Right ventricle myocardium inferior (tissue), 1 donor: ENCODE measurements around the gene SORBS1. TPM values are rescaled to one million over a fixed set of nuclear protein-coding genes. Genes with fewer than 3 reads are reported as not detected.

ENCODE experiments used
- ATAC-seq: fragments of 200-7000 bp; cut with Tn5 transposase; one replicate; pipeline ENCODE4 v1.9.1; 2020; ENCODE audit warnings: mild to moderate bottlenecking, moderate library complexity
- DNase-seq: peaks from one replicate; pipeline ENCODE4 v3.0.0; 2021; ENCODE audit errors: missing footprints
- intact Hi-C: fragments of 100-400 bp; cut with DNase I; formaldehyde crosslinking; loops from one replicate; pipeline ENCODE4 v1.11.0; 2022
- total RNA-seq: library from RNA; stranded (reverse); fragmentation: NEBNext Ultra II Directional; extraction: Animal tissue kit (Norgen Biotek cat#: 25700); gene quantifications from one replicate; pipeline ENCODE4 v1.2.1, GENCODE V29; 2021
- donor health status: DM: no; HTN: yes; CAD: no; lungs with severe emphysema.

SORBS1 gene
- total RNA-seq, 1 donor from 2014 or later: 666 TPM

DNA sequence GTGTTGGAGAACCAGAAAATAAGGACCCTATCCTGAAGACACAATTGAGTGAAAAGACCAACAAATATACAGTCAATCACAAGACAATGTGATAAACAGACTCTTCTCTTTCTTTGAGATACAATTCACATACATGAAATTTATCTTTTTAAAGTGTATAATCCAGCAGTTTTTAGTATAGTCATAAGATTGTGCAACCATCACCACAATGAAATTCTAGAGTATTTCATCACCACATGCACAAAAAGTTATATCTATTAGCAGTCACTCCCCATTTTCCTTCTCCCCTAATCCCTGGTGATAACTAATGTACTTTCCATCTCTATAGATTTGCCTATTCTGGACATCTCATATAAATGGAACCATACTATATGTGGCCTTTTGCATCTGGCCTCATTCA, 8.2 kb upstream of the SORBS1 start:
- DNase-seq (no peak), ATAC-seq (no peak)
- intact Hi-C loops: no loop called here

DNA sequence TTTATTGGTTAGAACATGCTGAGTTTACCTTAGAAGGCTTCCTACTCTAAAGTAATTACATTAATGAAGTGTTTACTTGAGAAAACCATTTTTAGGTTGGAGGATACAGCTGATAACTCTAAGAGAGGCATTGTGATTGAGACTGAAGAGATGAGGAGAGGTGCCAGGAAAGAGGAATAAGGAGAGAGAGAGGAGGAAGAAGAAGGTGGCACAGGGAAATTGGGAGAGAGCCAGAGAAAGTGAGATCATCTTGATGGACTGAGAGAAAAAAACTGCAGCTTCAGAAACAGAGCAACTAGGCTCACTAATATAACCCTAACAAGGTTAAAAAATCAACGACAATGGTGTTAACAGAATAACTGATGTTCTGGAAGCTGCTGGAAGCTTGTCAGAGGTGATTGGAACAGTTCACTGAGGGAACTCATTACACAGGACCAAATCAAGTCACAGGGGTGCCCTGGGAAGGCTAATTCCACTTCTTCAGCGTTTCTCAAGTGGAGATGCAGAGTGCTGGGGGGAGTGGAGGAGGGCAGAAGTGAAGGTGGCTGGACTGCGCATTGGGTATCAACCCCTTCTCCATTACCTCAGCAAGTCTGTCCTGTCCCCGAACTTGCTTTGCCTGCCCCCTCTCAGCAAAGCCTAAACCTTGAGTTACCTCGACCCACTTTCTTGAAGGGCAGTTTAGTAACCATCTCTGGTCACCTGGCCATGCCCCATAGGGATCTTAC, 6.9 kb upstream of the SORBS1 start:
- DNase-seq (no peak), ATAC-seq (no peak)
- intact Hi-C loops: no loop called here

DNA sequence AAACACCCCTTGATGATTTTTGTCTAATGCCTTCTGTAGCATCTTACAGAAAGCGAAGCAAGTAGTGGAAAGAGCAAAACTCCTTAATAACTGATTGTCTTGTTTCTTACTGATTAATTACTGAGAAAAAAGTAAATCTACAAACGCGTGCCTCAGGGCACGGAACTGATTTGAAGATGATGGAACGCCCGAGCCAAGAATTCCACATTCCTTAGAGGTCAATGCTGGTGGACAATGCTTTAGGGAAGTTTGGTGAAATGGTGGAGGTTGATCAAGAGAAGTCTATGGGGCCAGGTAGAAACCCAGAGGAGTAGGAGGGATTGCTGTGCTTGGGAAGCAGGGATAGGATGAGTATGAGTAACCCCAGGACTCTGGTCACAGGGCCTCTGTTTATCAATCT, 5.0 kb upstream of the SORBS1 start:
- intact Hi-C loops: no loop called here
- no peak for DNase-seq

DNA sequence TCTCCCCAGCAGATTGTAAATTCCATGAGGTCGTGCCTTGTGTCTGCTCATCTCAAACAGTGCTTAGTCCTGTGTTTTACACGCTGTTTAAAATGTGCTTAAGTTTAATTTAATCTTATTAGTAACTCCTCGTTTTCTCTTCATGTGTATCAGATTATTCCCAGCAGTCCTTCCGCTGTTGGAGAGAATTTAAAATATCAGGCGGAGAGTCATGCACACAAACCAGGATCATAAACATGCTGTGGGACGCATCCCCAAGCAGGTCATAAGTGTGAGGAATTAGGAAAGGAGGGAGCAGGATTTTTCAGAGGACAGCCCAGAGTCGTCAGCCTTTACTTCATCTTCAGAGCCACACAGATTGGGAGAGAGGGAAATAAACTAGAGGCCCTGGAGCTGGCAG, 4.2 kb upstream of the SORBS1 start:
- intact Hi-C loops: no loop called here
- no peak for DNase-seq
- no peak for ATAC-seq

More for the DNA sequence above, 5.0 kb upstream of the SORBS1 start:
- no peak for ATAC-seq

DNA sequence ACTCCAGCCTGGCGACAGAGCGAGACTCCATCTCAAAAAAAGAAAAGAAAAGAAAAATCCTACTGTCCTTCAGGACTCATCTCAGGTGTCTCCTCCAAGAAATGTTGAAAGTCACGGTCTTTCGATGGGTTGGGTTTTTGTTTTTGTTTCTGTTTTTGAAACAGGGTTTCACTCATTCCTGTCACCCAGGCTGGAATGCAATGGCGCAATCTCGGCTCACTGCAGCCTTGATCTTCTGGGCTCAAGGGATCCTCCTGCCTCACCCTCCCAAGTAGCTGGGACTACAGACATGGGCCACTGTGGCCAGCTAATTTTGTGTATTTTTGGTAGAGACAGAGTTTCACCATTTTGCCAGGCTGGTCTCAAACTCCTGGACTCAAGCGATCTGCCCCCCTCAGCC, 3.1 kb upstream of the SORBS1 start:
- intact Hi-C loops: loop anchor here (5.0 kb wide), 1 partner anchor 38 kb away; no protein-coding TSS in a partner anchor
- ATAC-seq (no peak), DNase-seq (no peak)

DNA sequence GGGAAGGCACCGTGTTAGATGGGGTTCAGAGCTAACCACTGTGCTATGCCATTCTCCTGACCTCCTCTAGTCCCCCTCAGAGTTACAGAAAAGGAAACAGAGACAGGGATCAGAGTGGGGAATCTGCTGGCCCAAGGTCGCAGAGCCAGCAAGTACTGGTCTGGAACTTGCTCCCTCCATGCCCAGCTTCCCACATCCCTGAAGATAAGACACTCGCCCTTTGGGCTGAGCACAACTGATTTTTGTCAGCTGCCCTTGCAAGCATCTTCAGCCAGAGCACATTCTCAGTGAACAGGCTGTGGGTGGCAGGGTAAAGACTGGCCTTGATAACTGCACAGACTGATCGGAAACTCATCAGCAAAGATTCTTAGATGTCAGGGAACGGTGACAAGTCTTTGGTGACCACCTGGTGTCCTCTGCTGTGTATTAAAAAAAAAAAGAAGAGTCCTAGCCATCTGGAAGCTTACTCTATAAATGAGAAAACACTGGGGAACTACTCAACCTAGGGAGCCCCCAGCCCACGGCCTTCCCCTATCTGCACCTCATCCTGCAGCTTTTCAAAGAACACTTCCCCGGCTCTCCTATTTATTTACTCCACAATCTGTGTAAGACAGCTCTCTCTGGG, 1.3 kb upstream of the SORBS1 start:
- DNase-seq (no peak), ATAC-seq (no peak)
- intact Hi-C loops: loop anchor here (5.0 kb wide), 1 partner anchor 40 kb away; no protein-coding TSS in a partner anchor

DNA sequence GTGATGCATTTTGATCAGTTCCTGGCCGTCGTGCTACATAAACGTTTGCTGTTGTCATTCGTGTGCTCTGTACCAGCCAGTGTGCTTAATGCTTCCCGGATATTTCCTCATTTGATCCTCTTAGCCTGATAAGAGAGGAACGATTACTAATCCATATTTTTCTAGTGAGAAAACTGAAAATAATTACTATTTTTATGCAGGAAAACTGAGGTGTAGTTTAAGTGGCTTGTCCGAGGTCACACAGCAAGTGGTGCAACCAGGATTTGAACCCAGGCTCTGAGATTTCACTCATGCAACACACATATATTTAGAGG, 650 bp upstream of the SORBS1 start:
- DNase-seq (no peak), ATAC-seq (no peak)
- intact Hi-C loops: loop anchor here (2.0 to 5.0 kb wide), 3 partner anchors 40 to 131 kb away; no protein-coding TSS in a partner anchor

DNA sequence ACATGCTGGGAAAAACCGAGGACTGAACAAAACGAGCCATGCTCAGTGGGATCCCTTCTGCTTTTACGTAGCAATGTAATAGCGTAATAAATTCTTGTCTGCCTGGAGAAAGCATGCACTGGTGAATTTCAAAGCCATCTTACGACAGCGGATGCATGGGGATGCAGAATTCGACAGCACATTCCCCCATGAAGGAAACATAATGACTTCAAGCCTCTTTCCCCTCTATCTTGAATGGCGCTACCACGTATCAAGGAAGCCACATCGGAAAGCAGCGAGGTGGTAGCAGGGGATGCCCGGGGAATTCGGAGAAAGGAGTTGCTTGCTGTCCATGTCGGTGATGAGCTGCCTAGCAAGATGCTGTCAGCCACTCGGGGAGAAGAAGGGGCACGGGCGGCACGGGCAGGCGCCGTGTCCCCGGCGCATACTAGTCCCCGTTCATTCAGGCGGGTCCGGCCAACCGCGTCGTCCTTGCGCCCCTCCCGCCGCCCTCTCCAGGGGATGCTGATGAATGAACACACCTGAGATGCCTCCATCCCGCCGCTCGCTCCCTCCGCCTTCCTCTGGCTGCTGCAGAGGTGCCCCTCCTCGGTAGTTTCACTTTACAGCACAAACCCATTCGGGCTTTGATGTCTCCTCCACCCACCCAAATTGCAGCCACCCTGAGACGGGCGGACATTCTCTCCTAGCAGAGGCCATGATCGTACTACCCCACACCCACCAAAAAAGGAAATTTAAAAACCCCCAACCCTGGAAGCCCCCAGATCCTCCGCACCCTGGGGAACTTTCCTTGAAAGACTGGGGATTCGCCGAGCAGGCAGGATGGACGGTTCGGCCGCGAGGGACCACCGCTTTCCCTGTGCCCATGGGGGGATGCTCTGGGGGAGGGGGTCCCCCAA, 644 bp downstream of the SORBS1 start:
- ATAC-seq (no peak), DNase-seq (no peak)
- intact Hi-C loops: loop anchor here (2.0 to 5.0 kb wide), 3 partner anchors 42 to 130 kb away; no protein-coding TSS in a partner anchor

DNA sequence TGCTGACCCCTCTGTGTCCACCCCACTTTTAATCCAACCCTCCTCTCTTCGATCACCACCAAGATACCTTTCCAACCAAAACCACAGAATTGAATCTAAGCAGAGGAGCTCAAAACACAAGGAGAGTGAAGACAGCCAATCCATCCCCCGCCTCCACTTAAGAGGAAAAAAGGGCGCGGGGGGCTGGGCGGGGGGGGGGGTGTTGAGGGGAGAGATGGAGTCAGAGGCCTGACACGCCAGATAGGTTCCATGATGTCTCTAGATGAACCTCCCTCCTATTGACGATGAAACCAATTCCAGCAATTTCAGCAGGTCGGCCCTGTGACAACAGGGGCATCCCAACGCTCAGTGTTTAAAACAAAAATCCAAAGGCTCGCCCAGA, 1.3 kb downstream of the SORBS1 start:
- intact Hi-C loops: loop anchor here (2.0 to 5.0 kb wide), 4 partner anchors 42 to 129 kb away; no protein-coding TSS in a partner anchor
- ATAC-seq: no peak
- no peak for DNase-seq

DNA sequence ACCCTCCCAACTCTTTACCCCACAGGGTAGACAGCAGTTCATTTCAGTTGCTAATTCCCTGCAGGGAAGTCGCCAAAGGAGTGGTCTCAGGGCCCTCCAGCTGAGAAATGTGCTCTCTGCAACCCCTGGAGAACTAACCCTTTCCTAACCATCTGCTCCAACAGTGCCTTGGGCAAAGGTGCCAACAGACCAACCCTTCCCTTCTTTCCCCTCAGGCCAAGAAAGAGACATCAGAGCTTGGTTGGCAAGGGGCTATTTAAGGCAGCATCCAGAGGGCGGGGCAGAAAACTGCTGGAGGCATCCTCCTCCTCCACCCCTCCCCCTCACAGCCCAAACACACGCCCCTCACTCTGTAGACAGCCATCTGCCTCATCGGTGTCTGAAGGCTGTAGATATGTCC, 1.7 kb downstream of the SORBS1 start:
- ATAC-seq (no peak), DNase-seq (no peak)
- intact Hi-C loops: loop anchor here (5.0 kb wide), 1 partner anchor 42 kb away; no protein-coding TSS in a partner anchor

DNA sequence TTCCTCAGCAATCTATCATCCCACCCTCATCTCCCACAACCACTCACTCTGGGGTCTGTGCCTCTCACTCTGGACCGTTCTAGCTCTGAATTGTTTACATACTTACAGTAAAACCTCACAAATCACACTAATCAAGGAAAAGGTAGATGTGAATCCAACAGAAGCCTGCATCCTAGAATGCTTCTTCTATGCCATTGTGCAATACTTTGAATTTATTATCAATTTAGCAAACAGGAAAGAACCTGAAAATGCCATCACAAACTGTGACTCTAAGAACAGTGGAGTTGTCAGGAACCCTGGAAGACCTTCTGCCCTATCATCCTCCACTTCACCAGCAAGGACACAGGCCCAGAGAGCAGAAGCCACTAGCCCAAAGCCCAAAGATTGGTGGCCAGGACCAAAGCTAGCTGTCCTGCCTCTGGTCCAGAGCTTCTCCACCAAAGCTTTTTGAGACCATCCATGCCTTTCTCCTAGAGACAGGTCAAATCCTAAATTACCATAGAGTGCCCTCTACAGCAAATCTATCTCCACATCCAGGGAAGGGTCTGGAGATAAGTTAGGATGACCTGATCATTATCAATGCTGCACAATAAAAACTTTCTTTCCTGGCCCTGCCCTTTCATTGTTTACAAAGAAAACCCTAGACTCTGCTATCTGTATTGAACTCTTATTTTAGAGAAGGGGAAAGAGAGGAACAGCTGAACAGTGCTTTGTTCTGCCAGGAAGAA, 2.4 kb downstream of the SORBS1 start:
- DNase-seq: no peak
- no peak for ATAC-seq
- intact Hi-C loops: loop anchor here (5.0 kb wide), 1 partner anchor 41 kb away; no protein-coding TSS in a partner anchor

DNA sequence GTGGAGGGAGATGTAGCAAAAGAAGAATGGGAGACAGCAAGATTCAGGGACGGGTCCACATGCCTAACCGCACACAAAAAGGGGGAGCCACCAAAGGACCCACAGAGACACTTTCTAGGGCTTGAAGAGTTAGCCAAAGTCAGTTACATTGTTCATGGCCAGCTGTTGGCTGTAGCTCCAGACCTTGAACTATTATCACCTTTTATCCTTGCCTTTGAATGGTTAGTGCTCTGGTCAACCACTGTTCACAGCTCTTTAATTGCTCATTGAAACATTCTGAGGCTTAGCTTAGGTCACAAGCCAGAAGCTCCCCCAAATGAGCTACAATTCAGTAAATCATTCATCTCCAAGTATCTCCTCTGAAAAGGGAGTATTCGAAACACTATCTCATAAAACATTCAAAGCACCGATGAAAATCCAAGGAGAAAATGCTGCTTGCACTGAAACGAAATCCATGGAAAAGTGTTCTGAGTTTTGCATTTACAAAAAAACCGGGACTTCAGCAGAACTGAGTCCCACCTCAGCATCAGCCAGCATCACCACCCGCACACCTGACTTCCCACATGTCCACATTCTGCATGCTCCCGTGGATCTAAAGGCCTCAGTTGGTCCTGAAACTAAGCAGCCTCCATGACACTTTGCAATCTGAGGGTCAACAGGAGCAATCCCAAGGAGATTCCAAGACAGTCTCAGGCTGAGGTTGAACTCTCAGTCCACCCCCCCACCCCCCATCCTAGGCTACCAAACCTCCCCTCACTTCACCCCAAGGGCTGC, 4.0 kb downstream of the SORBS1 start:
- intact Hi-C loops: loop anchor here (5.0 kb wide), 1 partner anchor 40 kb away; no protein-coding TSS in a partner anchor
- ATAC-seq (no peak), DNase-seq (no peak)

DNA sequence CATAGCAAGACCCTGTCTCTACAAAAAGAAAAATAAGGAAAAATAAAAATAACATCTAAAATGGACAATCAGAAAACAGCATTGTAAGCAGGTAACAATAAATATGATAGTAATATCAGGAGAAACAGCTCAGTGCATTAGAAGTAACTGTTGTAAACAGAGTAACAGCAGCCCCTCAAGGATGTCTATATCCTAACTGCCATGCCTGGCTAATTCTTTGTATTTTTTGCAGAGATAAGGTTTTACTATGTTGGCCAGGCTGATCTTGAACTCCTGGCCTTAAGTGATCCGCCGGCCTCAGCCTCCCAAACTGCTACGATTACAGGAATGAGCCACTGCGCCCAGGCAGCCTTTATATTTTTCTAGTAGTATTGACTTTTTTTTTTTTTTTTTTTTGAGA, 7.5 kb downstream of the SORBS1 start:
- ATAC-seq: no peak
- intact Hi-C loops: no loop called here
- DNase-seq: no peak

DNA sequence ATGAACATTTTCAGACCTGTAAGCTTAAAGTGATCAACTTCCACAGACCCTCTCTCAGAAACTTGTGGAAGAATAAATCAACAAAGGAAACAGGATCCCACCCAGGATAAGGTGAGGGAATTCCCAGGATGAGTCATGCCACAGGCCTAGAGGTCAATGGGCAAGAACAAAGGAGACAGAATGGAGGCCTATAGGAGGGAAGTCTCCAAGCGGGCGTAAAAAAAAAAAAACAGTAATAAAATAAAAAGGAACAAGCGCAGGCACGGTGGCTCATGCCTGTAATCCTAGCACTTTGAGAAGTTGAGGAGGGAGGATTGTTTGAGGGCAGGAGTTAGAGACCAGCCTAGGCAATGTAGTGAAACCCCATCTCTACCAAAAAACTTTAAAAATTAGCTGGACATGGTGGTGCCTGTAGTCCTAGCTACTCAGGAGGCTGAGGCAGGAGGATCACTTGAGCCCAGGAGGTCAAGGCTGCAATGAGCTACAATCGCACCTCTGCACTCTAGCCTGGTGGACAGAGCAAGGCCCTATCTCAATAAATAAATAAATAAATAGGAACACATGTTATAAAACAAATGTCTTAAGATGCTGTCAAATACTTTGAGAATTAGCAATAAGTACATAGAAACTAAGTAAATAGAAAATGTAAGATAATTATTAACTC, 8.4 kb downstream of the SORBS1 start:
- DNase-seq (no peak), ATAC-seq (no peak)
- intact Hi-C loops: no loop called here

DNA sequence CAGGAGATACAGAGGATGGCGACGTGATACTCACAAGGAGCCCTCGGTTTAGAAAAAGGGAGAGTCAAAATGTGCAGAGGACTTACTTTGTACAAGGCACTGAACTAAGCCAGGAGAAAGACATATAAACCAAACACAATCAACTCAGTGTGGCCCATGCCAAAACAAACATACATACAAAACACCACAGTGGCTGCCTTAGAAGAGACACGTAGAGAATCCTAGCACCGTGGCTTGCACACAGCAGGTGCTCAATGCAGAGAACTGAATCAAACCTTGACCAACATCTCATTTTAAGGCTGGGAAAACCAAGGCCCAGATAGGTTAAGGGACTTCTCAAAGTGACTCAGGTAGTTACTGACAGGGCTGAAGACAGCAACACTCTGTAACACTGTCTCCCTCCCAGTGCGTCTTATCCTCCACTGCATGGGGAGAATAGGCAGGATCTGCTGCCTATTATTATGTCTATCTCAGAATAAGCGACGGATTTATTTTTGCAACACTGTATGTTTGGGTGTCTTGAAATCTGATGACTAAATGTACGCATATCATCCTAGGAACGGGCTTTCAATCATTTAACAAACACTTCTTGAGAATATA, 11.0 kb downstream of the SORBS1 start:
- intact Hi-C loops: no loop called here
- no peak for ATAC-seq
- DNase-seq: no peak

DNA sequence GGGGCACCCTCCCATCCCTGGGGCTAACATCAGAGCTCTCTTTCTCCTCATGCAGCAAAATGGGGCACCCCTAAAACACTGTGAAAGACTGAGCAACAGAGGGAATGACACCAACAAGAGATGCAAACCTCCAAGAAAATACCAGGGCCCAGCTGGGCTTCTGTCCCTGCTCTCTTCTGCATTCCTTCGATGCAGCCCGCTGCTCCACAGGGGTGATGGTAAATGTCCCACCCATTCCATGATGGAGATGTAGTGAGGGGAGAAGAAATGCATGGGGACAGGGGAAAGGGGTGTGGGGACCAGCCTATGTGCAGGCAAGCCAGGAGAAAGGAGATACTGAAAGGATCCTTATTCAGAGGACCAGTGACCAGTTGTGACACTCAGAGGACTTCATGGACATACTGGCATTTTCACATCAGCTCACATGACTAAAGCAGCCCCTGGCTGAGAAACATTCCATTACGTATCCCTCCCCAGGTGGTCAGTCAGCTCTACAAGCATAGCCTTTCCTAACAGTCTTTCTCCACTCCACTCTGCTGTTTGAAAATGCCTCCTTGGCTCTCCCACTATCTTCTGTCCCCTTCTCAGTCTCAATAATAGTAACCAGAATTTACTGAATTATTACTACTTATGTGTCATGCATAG, 13.3 kb downstream of the SORBS1 start:
- intact Hi-C loops: no loop called here
- ATAC-seq (no peak), DNase-seq (no peak)

DNA sequence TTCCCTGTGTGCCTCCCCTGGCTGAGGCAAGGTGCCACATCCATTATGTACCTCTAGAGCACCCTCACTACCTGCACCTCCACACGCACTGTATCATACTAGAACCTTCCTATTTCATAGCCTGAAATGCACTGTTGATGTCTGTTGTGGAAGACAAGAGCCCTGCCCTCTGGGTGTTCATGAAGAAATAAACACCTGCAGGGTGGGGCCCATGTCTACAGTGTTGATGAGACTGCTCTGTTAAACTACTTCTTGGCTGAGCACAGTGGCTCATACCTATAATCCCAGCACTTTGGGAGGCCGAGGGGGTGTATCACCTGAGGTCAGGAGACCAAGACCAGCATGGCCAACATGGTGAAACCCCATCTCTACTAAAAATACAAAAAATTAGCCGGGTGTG, 14.0 kb downstream of the SORBS1 start:
- DNase-seq (no peak), ATAC-seq (no peak)
- intact Hi-C loops: no loop called here
